Keratinocyte (primary cell): ENCODE results near the gene SSR1. TPM values are rescaled to one million over a fixed set of nuclear protein-coding genes. Genes with fewer than 3 reads are reported as not detected.

Experiments
- DNase-seq: peaks from one replicate; pipeline ENCODE4 v3.0.0-alpha.2; 2011; ENCODE audit warnings: low read depth, missing footprints, low spot score
- FAIRE-seq: peaks from 2 replicates; lab custom pipeline; 2011; peaks lifted over from hg19 to GRCh38; lab: Jason Lieb, UNC
- H2AFZ ChIP-seq: 2 replicates; pipeline ENCODE4 v1.6.0; 2012; ENCODE audit warnings: low read length, control low read depth, inconsistent platforms; ENCODE audit not compliant: control insufficient read depth
- H3K27ac ChIP-seq: 2 replicates; pipeline ENCODE4 v1.5.1; 2011; ENCODE audit warnings: low read length; ENCODE audit not compliant: control insufficient read depth, insufficient read depth
- H3K27me3 ChIP-seq: 3 replicates; pipeline ENCODE4 v1.6.0; 2011; ENCODE audit warnings: low read length; ENCODE audit not compliant: control insufficient read depth, insufficient read depth; ENCODE audit errors: extremely low read depth
- H3K36me3 ChIP-seq, 2 experiments: 2 replicates in 1 of 2; 3 replicates in 1 of 2; pipeline ENCODE4 v1.5.1; 2011; ENCODE audit warnings: low read length in 2 of 2, mild to moderate bottlenecking in 1 of 2; ENCODE audit not compliant: control insufficient read depth in 2 of 2, insufficient read depth in 2 of 2; ENCODE audit errors: extremely low read depth in 1 of 2
- H3K4me1 ChIP-seq: 3 replicates; pipeline ENCODE4 v1.5.1; 2011; ENCODE audit warnings: low read length; ENCODE audit not compliant: control insufficient read depth, insufficient read depth; ENCODE audit errors: extremely low read depth
- H3K4me2 ChIP-seq: 3 replicates; pipeline ENCODE4 v1.6.0; 2011; ENCODE audit warnings: low read depth, low read length; ENCODE audit not compliant: control insufficient read depth, insufficient read depth; ENCODE audit errors: extremely low read depth
- H3K4me3 ChIP-seq, 3 experiments: fragments of 200-600 bp in 1 of 3; sonication (generic) in 1 of 3; 2 replicates in 2 of 3; 3 replicates in 1 of 3; pipeline ENCODE4 v1.5.1; 2011 to 2016; ENCODE audit warnings: low read length in 3 of 3, mild to moderate bottlenecking in 3 of 3, control low read depth in 2 of 3, inconsistent platforms in 1 of 3, low read depth in 1 of 3, mixed read lengths in 1 of 3, mixed run types in 1 of 3, moderate library complexity in 1 of 3; ENCODE audit not compliant: control insufficient read depth in 2 of 3, insufficient read depth in 2 of 3; ENCODE audit errors: extremely low read depth in 1 of 3
- H3K79me2 ChIP-seq: 2 replicates; pipeline ENCODE4 v1.6.0; 2012; ENCODE audit warnings: low read length; ENCODE audit not compliant: control insufficient read depth, insufficient read depth
- H3K9ac ChIP-seq: 3 replicates; pipeline ENCODE4 v1.6.0; 2011; ENCODE audit warnings: low read length; ENCODE audit not compliant: control insufficient read depth, insufficient read depth; ENCODE audit errors: extremely low read depth
- H3K9me1 ChIP-seq: 3 replicates; pipeline ENCODE4 v1.6.0; 2011; ENCODE audit warnings: low read length; ENCODE audit not compliant: control insufficient read depth, insufficient read depth; ENCODE audit errors: extremely low read depth
- H3K9me3 ChIP-seq: 2 replicates; pipeline ENCODE4 v1.5.1; 2012; ENCODE audit warnings: low read depth, low read length; ENCODE audit not compliant: control insufficient read depth
- H4K20me1 ChIP-seq: 3 replicates; pipeline ENCODE4 v1.6.0; 2011; ENCODE audit warnings: low read length; ENCODE audit not compliant: control insufficient read depth, insufficient read depth; ENCODE audit errors: extremely low read depth
- EZH2 ChIP-seq: IDR thresholded peaks from one replicate; pipeline ENCODE4 v1.6.1; 2012; ENCODE audit warnings: inconsistent platforms, mild to moderate bottlenecking, low read length, moderate library complexity
- dilution Hi-C: fragments of 300-500 bp; cut with MboI; formaldehyde crosslinking; loops from one replicate; pipeline ENCODE4 v1.7.0; 2020; ENCODE audit warnings: low sequenced_read_pairs; ENCODE audit not compliant: extremely low pct_ligation_motif_present
- polyA plus RNA-seq, 5 experiments: library from polyadenylated mRNA; depleted of rRNA in 3 of 5; stranded (reverse) in 3 of 5; stranded (forward) in 1 of 5; unstranded in 1 of 5; fragments of >200 nt; gene quantifications; 1 replicate in 1 of 5; 2 replicates in 3 of 5; 3 replicates in 1 of 5; pipeline versions ENCODE4 v1.2.1 to v1.2.3, GENCODE V29; 2011 to 2012; ENCODE audit warnings: missing spikeins in 2 of 5, low read depth in 1 of 5, low replicate concordance in 1 of 5
- TF ChIP-seq, protein P1 (sequence below), 3 experiments: IDR thresholded peaks in 1 of 3; conservative IDR thresholded peaks in 1 of 3; optimal IDR thresholded peaks in 1 of 3; 2 replicates in 2 of 3; 3 replicates in 1 of 3; pipeline versions ENCODE3 to v1.5.1; 2011; ENCODE audit warnings: low read length in 3 of 3, mild to moderate bottlenecking in 3 of 3, moderate library complexity in 2 of 3, control low read depth in 1 of 3, inconsistent platforms in 1 of 3; ENCODE audit not compliant: insufficient read depth in 2 of 3; ENCODE audit errors: extremely low read depth in 1 of 3

The SSR1 gene
- polyA plus RNA-seq, 1 donor (not counting 4 experiments of a cell fraction or from before 2014, with no cell fraction given): 188 TPM

DNA sequence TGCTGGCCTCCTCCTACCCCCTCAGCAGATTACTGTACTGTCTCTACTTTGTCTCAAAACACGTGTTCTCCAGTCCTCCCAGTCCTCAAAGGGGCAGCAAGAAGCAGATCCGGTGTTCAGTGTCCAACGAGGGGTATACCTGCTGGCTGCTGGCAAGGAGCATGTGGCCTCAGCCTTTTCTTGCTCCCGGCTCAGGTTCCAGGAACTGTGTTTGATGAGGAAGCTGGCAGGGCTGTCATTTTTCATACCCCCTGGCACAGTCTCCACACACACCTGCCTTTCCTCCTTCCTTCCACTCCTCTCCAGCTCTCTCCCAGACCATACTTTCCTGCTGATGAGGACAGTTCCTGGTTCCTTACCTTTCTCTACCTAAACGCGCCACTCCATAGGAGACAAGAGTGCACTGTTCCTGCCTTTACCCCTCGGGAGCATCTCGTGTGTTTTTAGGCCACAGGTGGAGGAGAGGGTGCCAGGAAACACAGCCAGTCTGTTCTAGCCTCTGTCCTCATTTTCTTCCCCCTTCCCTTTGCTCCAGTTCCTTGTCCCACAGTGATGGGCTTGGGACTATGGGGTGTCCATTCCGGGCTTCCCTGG, 77.2 kb downstream of the SSR1 start:
- peak overlapping the region; percentile 49 for H3K9ac ChIP-seq
- no peak overlapping the region for H3K4me3 ChIP-seq
- peaks cover 24 to 29% of the 10 kb centered on the region in 2 experiments for H3K36me3 ChIP-seq
- peak overlapping the region; percentile 56 for H3K4me2 ChIP-seq
- H3K4me1 ChIP-seq: peaks cover 23% of the 10 kb centered on the region
- no peak overlapping the region for H2AFZ ChIP-seq
- H3K27ac ChIP-seq: peak overlapping the region; percentile 71
- H4K20me1 ChIP-seq: peaks cover 3% of the 10 kb centered on the region
- dilution Hi-C loops: no loop called here
- no peak for TF ChIP-seq EZH2
- TF ChIP-seq, protein P1, sequence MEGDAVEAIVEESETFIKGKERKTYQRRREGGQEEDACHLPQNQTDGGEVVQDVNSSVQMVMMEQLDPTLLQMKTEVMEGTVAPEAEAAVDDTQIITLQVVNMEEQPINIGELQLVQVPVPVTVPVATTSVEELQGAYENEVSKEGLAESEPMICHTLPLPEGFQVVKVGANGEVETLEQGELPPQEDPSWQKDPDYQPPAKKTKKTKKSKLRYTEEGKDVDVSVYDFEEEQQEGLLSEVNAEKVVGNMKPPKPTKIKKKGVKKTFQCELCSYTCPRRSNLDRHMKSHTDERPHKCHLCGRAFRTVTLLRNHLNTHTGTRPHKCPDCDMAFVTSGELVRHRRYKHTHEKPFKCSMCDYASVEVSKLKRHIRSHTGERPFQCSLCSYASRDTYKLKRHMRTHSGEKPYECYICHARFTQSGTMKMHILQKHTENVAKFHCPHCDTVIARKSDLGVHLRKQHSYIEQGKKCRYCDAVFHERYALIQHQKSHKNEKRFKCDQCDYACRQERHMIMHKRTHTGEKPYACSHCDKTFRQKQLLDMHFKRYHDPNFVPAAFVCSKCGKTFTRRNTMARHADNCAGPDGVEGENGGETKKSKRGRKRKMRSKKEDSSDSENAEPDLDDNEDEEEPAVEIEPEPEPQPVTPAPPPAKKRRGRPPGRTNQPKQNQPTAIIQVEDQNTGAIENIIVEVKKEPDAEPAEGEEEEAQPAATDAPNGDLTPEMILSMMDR (optimal IDR thresholded peaks at IDR 0.05 in 1 of 3, IDR thresholded peaks at IDR 0.05 in 1 of 3, conservative IDR thresholded peaks at IDR 0.05 in 1 of 3; ENCODE audit: extremely low read depth in 1 of 3, insufficient read depth in 2 of 3, low read length in 3 of 3): no peak
- no peaks in the 10 kb centered on the region for H3K9me1 ChIP-seq
- peaks cover 22% of the 10 kb centered on the region for H3K79me2 ChIP-seq
- FAIRE-seq (no peak), DNase-seq (no peak)
- H3K27me3 ChIP-seq: no peaks in the 10 kb centered on the region
- H3K9me3 ChIP-seq: no peaks in the 10 kb centered on the region

DNA sequence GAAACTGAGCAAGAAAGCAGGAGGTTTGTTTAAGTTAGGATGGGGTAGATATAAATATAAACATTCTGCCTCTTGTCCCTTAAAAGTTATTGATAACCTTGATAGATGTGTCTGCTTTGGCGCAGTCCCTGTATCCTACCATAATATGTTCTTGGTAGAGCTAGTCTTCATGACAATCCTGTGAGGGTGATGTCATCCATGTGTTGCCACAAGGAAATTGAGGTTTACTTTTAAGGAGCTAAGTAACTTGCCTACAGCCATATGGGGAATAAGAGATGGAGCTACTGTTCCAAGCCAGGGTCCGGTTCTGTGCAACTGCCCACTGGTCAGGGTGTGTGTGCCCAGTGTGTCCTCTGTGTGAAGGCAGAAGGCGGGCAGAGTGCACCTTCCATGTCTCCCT, 78.5 kb downstream of the SSR1 start:
- H3K4me2 ChIP-seq: no peak overlapping the region
- FAIRE-seq (no peak), DNase-seq (no peak)
- H3K79me2 ChIP-seq: peaks cover 19% of the 10 kb centered on the region
- no peak overlapping the region for H3K9ac ChIP-seq
- dilution Hi-C loops: no loop called here
- H2AFZ ChIP-seq: no peak overlapping the region
- no peak overlapping the region for H3K4me3 ChIP-seq
- H3K4me1 ChIP-seq: peaks cover 23% of the 10 kb centered on the region
- peaks cover 3% of the 10 kb centered on the region for H4K20me1 ChIP-seq
- peaks cover 25 to 26% of the 10 kb centered on the region in 2 experiments for H3K36me3 ChIP-seq
- H3K27me3 ChIP-seq: no peaks in the 10 kb centered on the region
- H3K9me3 ChIP-seq: no peaks in the 10 kb centered on the region
- H3K27ac ChIP-seq: no peak overlapping the region
- H3K9me1 ChIP-seq: no peaks in the 10 kb centered on the region
- TF ChIP-seq, protein P1 (optimal IDR thresholded peaks at IDR 0.05 in 1 of 3, IDR thresholded peaks at IDR 0.05 in 1 of 3, conservative IDR thresholded peaks at IDR 0.05 in 1 of 3; ENCODE audit: extremely low read depth in 1 of 3, insufficient read depth in 2 of 3, low read length in 3 of 3): no peak
- TF ChIP-seq EZH2: no peak
